HG02852 (cell line): ENCODE data around the gene PHLDA1.

Experiments used
- ATAC-seq: cut with Tn5 transposase; IDR thresholded peaks from one replicate; pipeline ENCODE4 v1.9.1; 2021; ENCODE audit warnings: mild to moderate bottlenecking, moderate library complexity; ENCODE audit not compliant: unreplicated experiment

The PHLDA1 gene

DNA sequence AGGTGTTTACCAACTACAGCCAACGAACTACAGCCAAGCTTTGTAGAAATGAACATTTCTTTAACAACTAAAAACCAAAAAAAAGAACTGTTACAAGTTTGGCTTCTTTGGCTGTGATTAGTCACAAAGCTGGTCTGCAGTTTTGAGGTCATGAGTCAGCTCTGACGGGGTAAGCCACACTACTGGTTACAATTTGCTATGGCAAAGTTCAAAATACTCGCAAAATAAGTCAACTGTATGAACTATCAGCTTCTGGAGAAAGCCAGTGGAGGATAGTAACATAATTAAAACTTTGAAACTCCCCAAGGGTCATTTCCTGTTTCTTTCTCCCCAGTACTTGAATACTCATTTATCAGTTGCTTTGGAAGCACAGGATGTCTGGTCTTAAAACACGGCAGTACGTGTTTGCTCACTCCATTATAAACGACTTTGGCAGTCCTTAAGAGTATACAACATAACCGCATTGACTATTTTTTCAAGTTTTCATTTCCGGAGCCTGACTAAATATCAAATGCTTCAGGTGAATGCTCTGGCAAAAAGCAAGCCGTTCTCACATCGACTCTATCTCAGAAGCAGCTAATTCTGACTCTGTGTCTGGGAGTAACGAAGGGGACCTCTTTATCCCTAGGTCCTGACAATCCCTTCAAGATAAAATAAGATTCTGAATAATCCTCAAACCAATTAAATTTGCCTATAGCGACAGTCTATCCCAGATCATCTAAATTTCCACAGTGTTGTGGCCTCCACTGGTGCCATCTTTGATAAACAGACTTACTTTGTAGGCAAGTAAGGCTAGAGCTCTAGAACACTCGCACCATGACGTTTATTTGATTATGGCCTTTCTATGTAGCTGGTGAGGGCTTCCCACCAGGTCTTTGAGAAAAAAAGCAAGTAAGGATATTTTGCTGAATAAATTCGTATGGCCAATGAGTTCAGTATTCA is 10.6 kb downstream of the PHLDA1 start:
- peak; percentile 70 for ATAC-seq

DNA sequence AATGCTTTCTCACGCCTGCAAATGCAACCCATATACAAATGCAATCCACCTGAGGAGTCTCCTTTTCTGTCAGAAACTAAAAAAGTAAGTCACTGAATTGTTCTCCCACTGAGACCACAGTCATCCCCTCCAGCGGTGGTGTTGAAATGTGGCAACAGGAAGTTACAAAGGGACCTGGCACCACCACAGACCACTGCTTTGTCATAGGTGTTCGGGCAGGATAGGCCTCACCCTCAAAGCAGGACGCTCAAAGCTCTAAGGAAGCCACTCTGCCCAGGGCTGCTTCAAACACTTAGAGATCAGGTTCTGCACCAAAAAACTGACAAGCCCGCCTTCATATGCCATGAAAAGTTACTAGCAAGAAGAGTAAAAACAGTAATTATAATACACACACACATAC is 11.3 kb downstream of the PHLDA1 start:
- peak; percentile 55 for ATAC-seq

DNA sequence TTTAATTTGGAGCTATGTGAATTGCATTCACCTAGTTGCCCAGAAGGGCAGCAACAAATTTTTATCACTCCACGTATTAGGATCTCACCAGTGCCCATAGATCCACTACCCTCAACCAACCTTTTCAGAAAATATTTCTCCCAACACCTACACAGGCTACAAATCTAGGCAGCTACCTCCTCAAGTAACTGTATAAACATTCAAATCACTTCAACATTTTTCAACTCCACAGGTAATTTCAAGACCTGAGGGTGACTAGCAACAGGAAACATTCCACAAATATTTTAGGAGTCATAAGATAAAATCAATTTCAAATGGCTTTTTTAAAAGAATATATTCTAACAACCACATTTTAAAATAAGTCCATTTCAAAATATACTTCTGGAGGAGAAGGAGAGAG is 12.9 kb downstream of the PHLDA1 start:
- ATAC-seq: no peak

DNA sequence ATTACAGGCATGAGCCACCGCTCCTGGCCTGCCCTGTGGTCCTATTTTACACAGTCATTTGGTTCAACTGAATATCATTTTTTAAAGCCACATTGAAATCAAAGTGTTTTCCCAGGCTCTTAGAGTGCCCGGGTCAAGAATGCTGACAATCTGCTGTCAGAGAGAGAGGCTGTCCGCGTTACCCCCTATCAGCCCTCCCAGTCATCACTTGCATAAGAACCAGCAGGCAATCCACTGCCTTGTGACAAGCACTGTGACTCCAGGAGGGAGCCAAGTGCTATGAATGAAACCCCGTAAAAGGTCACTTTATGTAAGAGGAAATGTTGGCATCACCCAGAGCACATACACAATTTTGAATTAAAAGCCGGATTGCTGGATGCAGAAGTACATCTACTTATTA is 13.5 kb downstream of the PHLDA1 start:
- ATAC-seq: no peak

DNA sequence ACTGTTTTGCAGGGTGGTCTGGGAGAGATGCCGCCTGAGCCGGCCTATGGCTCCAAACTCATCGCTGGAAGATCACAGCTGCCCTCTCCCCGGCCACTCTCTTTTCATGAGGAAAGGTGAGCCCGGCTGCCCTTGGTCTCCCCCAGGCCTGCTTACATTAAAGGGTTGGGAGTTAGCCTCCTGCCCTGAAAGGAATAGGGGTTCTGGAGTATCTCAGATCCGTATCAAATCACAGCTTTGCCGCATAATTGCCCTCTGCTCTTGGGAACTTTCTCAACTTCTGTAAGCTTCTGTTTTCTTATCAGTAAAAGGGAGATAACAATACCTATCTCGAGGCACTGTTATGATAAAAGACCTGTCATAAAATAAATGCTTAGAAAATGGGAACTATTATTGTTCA is 17.6 kb downstream of the PHLDA1 start:
- no peak for ATAC-seq

DNA sequence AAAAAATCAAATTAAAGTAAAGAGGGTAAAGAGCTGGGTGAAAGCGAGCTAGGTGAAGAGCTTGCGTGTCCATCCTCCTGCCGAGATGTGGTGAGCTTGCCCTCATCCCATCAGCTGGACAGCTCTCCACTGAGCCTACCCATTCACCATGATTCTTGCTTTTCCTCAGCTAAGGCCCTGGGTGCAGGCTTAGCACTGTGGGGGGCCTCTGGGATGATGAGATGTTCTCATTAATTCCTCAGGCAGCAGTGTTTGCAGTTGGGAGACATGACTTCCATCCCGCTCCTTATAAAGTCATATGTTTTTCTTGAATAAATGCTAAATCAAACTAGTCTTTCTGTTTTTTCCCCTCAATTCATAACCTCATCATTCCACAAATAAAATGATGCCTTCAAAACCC is 18.0 kb downstream of the PHLDA1 start:
- ATAC-seq: no peak

DNA sequence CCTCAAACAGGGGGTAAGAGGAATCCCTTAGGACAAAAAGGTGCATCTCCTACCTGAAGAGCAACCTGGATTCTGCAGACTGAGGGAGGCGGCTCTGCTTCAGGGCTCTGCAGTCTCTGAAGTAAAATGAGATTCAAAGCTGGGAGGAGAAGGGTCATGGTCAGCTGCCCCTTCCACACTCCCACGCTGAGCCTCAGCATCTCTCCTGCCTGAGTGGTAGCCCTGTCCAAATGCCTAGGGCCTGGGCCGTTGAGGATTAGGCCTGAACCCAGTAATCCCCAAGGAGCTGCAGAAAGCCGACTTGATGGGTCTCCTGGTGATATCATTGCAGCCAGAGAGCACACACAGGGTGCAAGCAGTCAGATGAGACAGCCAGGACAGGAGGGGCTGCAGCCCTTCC is 18.9 kb downstream of the PHLDA1 start:
- no peak for ATAC-seq

DNA sequence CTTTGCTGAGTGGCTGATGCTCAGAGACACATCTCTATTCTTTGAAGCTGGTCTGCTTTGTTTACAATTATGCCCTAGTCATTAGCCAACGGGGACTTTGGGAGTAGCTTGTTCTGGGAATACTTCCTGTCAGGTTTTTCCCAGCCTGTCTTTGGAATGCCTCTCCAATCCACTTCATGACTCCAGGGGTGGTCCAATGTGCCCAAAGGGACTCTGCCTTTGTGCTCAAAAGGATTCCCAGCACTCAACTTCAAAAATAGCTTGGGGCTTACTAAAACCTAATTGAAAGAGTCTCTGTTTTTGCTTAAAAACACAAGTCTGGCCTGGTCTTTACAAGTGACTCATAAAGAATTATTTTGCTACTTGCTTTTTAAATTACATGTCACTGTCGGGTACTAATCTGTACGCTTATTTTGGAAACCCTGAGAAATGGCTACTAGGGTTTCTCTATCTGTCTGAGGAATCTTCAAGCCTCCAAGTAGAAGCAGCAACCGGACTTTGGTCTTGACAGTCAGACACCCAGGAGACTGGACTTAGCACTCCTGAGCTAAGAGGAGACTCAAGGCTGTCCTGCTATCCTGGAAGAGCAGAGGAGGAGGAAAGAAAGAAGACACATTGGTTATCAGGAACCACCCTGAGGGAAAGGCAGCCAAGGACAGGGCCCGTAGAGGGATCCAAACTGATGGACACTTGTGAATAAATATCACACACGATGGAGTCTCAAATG is 20.7 kb downstream of the PHLDA1 start:
- ATAC-seq: no peak

DNA sequence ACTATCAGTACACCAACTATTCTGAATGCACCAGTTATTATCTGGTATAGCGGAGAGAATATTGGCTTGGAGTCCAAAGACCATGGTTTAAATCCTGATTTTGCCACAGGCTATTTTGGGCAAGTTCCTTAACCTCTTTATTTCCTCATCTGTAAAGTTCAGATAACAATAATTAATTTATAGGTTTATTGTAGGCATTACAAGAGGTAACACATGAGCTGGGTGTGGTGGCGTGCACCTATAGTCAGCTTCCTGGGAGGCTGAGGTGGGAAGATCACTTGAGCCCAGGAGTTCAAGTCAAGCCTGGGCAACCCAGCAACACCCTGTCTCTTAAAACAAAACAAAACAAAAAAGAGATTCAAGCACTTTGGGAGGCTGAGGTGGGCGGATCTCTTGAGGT is 23.1 kb downstream of the PHLDA1 start:
- ATAC-seq: no peak

DNA sequence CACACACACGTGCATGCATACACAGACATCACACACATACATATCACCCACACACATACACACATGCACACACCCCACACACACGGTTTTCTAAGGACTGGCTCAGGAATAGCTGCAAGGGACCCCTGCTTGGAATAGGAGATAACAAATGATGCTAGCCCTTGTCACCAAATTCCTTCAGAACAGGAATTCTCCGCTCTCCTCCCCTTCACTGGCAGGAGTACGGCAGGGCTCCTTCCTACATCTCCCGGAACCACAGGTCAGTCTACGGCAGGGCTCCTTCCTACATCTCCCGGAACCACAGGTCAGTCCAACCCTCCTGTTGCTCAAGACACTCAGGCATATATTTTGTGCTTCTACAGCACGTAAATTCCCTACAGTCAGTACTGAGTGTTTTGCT is 23.9 kb downstream of the PHLDA1 start:
- no peak for ATAC-seq

DNA sequence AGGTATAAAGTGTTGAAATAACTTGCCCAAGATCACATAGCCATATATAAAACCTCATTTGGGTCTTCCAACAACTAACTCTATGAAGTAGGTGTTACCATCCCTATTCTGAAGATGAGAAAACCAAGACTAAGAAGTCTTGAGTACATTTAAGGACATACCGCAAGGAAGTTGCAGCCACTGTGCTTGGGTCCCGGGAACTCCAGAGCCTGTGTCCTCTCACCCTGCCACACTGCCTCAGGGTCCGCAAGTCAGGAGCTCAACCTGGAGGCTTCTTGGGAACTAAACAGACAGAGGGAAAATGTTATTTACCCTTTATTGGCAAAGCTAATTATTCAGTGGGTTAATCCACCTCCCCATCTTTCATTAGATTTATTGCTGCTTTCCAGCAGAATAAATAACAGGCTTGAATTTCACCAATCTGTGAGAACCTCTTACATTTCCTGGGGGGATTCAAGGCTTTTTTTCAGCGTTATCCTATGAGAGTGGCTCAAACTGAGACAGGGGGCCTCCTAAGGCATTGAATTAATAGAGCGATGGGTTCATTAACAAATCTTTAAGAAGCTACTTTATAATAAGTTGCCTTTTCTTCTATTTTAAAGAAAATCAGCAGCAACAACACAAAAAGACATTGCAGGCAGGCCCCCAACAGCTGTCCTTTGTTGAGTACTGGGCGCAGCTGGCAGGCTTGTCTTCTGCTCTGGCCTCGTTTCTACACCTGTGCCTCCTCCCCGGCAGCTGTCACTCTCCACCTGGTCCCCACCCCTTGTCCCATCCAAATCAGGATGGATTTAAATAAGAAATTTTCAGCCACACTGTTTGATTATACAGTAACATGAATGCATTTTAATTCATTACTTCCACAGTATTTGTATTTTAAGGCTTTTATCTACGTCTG is 25.3 kb downstream of the PHLDA1 start:
- no peak for ATAC-seq

DNA sequence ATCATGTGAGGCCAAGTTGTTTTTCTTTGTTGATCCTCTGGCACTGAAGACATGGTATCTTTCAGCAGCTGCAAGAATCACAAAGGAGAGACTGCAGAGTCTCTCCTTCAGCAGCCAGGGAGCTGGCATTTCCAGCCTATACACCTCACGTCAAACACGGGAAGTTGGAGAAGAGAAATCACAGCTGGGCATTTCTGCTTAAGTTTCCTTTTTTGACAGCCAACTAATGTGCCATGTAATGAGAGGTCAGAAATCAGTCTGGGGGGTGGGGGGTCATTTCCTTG is 28.3 kb downstream of the PHLDA1 start:
- ATAC-seq: no peak

DNA sequence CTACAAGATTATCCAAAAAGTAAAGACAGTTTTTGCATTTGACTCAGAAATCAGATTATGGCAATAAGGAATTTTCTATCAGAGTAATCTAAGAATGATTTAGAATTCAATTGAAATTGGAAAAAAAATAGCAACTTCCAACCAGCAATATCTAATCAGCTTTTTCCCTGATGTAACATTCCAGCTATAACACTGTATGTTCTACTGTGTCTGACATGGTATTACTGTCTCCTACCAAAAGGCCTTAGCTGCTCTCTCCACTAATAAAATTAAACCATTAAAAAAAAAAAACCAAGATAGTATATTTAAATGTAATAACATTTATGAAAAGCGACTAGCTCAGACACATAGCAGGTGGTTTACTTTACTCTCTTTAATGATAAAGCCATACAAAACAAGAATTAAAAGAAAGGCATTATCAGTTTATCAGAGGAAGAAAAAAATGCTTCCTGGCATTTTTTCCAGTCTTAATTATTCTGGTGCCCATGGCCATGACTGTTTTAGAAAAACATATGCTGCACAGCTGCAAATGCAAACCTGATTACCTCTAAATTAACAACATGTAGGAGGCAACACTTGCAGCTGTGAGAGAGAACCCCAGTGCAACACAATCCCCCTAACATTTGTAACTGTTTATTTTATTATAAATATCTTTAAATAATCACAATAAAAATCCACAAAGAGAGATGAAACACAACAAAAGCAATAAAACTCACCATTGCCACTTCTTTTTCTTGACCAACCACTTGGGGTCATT is 28.8 kb downstream of the PHLDA1 start:
- ATAC-seq: no peak

DNA sequence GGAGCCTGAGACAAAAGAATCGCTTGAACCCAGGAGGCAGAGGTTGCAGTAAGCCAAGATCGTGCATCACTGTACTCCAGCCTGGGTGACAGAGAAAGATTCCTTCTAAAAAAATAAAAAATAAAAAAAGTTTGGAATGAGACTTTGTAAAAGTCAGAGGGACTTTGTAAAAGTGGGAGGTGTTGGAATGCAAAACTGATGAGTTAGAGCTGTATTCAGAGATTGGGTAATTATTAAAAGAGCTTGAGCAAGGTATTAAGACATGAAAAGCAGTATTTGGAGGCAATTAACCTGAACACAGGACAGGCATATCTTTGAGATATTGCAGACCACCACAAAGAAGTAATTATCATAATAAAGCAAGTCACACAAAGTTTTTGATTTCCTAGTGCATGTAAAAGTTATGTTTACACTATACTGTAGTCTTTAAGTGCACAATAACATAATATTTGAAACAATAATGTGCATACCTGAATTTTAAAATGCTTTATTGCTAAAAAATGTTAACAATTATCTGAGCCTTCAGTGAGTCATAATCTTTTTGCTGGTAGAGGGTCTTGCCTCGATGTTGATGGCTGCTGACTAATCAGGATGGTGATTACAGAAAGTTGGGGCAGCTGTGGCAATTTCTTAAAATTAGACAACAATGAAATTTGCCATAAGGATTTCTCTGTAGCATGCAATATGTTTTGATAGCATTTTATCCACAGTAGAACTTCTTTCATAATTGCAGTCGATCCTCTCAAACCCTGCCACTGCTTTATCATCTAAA is 33.1 kb downstream of the PHLDA1 start:
- no peak for ATAC-seq

DNA sequence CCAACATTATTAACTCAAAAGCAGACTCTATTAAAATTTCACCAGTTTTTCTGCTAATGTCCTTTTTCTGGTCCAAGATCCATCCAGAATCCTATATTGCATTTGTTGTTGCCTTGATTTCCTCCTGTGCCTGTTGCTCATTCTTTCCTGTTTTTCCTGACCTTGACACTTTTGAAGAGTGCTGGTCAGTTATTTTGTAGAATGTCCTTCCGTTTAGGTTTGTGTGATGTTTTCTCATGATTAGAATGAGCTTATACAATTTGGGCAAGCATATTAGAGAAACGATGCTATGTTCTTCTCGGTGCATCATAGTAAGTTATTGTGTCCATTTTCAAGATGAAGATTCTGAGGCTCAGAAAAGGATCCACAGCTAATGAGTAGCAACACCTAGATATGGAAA is 33.9 kb downstream of the PHLDA1 start:
- ATAC-seq: no peak

DNA sequence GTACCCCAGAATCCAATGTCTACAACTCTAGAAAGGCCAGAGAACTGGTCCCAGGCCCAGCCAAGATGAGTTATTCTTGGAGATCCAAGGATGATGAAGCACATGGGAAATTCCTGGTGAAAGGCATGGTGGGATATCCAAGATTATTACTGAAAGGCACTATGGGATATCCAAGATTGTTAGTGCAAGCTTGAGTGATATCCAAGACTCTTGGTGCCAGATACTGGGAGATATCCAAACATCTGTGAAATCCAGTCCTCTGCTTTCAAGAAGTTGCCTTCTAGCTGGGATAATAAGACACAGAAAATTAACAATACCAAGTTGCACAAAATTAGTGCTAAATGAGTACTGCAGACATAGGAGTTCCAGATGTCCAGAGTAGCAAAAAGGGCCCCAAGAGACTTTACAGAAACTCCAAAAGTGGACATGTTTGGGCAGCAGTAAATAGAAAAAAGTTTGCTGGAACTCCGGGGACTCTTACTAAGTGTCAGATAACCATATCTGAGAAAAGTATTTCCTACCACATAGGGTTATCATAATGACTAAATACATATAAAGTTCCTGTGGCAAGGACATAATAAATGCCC is 34.6 kb downstream of the PHLDA1 start:
- no peak for ATAC-seq

DNA sequence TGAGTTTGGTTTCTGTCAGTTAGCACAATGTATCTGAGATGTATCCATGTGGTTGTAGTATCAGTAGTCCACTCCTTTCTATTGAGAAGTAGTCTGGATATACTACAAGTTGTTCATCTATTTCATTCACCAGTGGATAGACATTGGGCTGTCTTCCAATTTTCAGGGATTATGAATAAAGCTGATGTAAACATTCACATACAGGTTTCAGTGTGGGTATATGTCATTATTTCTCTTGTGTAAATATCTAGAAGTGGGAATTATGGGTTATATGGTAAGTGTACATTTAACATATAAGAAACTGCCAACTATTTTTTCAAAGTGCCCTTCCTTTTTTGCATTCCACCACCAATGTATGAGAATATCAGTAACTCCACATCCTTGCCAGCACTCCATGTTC is 35.9 kb downstream of the PHLDA1 start:
- ATAC-seq: no peak

DNA sequence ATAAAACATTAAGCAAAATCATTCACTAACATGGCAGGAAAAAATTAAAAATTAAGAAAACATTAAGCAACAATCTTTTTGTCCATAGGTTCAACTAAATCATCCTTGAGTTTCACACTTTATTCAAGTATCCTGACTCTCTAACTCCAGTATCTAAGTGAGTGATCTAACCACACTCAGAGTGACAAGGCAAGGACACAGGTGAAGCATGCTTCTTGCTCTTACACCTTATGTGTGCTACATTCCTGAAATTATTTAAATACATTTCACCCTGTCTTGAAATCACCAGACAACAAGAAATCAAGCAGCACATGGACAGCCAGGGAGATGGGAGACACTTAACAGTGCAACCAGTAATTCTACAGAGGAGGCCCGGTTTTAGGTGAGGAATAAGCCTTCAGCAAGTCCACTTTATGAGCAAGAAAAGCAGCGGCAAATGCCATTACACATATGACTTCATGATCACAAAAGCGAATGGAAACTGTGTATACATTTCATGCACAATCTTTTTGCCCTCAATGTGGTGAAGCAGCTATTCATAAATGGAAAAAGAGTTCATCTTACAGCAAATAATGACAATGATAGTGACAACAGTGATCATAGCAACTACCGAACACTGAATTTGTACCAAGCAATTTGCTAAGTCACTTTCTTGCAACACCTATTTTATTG is 37.4 kb downstream of the PHLDA1 start:
- ATAC-seq: no peak

DNA sequence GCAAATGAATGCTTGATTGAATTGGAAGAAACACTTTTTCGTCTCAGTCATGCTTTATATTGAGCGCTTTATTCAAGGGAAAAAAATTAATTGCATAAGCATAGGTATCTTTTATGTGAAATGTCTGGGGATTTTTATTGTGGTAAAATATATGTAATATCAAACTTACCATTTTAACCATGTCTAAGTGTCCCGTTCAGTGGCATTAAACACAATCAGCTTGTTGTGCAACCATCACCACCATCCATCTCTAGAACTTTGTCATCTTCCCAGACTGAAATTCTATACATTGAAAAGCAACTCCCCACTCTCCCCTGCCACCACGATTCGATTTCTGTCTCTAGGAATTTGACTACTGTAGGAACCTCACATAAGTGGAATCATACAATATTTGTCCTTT is 39.8 kb downstream of the PHLDA1 start:
- ATAC-seq: no peak
